Limb (tissue), 2 donors: ENCODE data around the gene TBC1D22A.
A peak's percentile ranks its signal among the peaks of the same experiment; 100 is the strongest.

Source experiments
- DNase-seq, 2 donors: peaks; one replicate each; pipeline ENCODE4 v3.0.0-alpha.2; 2016; ENCODE audit errors: extremely low spot score in 2 of 2

Gene TBC1D22A

GRCh38 chr22:47209040-47209514 is 446.6 kb downstream of the TBC1D22A start:
- DNase-seq, result peak in 1 of 2 donors; percentile 25

DNA sequence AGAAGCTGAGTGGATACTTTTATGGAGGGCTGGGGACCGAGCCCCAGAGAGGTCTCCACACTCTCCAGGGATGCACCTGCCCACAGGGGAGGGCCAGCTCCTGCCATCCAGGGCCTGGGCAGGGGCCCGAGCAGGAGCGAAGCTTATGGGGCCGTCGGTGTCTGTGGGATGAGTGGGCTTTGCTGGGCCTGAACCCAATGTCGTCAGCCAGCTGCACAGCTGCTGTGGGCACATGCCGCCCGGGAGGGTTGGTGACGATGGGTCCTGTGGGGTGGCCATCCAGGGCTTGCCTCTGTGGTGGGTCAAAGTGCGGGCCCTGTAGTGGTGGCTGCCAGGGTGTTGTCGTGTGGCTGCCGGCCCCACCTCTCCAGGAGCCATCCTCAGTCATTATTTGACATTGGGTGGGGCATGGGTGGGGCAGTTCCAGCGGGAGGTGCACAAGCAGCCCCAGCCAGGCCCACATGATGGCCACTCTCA is 447.1 kb downstream of the TBC1D22A start:
- no peak for DNase-seq

- DNase-seq, result no peak
Observed at GRCh38 chr22:47210112-47210657, 447.7 kb downstream of the TBC1D22A start.

- DNase-seq, result no peak
Observed at GRCh38 chr22:47210686-47211085, 448.2 kb downstream of the TBC1D22A start.

GRCh38 chr22:47213571-47214230 is 451.3 kb downstream of the TBC1D22A start:
- peak in 1 of 2 donors; percentile 55 for DNase-seq

GRCh38 chr22:47215851-47216250 is 453.4 kb downstream of the TBC1D22A start:
- DNase-seq, result peak in 1 of 2 donors; percentile 16

- DNase-seq, result no peak
Observed at GRCh38 chr22:47218671-47219070, 456.2 kb downstream of the TBC1D22A start.

DNA sequence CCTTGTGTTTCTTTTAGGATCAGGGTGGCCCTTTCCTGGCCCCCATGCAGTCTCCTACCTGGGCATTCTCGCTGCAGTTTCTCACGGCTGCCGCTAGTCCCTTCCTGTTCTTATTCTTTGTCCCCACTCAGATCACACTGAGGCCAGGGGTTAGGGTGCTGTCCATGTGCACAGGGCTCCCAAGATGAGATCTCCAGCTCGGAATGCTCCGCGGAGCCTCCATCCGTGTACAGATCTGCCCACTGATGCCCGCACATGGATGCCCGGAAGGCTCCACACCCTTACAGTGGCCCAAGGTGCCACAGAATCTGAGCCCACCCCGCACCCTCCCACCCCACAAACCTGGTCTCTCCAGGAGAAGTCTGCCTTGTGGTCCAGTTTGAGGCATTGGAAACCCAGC is 457.3 kb downstream of the TBC1D22A start:
- DNase-seq, result peak in 1 of 2 donors; percentile 16

GRCh38 chr22:47220752-47221151 is 458.3 kb downstream of the TBC1D22A start:
- DNase-seq, result no peak

DNA sequence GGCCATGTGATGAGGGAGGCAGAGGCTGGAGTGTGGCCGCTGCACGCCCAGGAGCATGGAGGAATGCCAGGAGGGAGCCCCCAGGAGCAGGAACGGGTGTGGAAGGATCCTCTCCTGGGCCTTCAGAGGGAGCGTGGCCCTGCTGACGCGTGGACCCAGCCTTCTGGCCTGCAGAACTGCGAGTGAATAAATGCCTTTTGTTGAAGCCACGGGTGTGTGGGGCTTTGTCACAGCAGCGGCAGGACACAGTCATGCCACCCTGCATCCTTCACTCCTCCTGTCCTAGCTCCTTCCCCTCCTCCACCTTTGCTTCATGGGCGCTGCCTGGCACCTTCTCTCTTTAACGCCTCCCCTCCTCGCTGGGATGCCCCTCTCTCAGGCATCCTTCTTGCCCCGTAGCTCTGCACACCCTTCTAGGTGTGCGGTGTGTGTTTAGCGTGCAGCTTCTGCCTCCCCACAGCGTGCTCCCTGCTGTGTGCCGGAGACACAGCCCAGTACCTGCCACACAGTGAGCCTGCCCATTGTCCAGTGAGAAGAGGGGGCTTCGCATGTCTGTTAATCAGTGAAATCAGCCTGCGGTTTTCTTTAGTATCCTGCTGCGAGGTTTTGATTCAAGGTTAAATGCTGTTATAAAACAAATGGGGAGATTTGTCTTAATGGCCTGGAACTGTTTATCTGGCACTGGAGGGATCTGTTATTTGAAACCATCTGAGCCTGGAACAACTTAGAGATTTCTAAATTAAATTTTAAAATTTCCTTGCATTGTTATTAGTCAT is 459.6 kb downstream of the TBC1D22A start:
- DNase-seq, result no peak
